H1 (cell line): ENCODE results near the gene LRP1. TPM values are rescaled to one million over a fixed set of nuclear protein-coding genes. Genes with fewer than 3 reads are reported as not detected.

Experiments used
- CTCF ChIA-PET: fragments of 300-600 bp; sonication (Branson Sonifier 250); formaldehyde crosslinking; loops from one replicate; lab custom pipeline; 2021; ENCODE audit not compliant: partially characterized antibody; lab: Charles Lee
- POLR2A ChIA-PET: fragments of 300-600 bp; sonication (Branson Sonifier 250); formaldehyde crosslinking; loops from one replicate; lab custom pipeline; 2021; ENCODE audit warnings: inconsistent platforms; ENCODE audit not compliant: partially characterized antibody; lab: Charles Lee
- DNase-seq, 2 experiments: peaks; one replicate each; pipeline versions ENCODE4 v3.0.0 to v3.0.0-alpha.2; 2010 to 2022; ENCODE audit warnings: low spot score in 2 of 2, low read depth in 1 of 2, mixed read lengths in 1 of 2
- FAIRE-seq: peaks from 2 replicates; lab custom pipeline; 2011; peaks lifted over from hg19 to GRCh38; lab: Jason Lieb, UNC
- H2AFZ ChIP-seq: 2 replicates; pipeline ENCODE4 v1.8.1; 2012; ENCODE audit warnings: low read length, inconsistent platforms
- H2AK5ac ChIP-seq: 2 replicates; pipeline ENCODE4 v1.6.1; 2013; ENCODE audit warnings: low read depth, low read length
- H2BK120ac ChIP-seq: replicated peaks from 2 replicates; pipeline ENCODE3; 2013; ENCODE audit warnings: low read depth, low read length, inconsistent platforms
- H2BK12ac ChIP-seq: 2 replicates; pipeline ENCODE4 v1.6.1; 2013; ENCODE audit warnings: low read depth, low read length
- H2BK15ac ChIP-seq: 2 replicates; pipeline ENCODE4 v1.6.1; 2013; ENCODE audit warnings: low read length
- H2BK20ac ChIP-seq: 2 replicates; pipeline ENCODE4 v1.6.1; 2013; ENCODE audit warnings: low read length
- H2BK5ac ChIP-seq: 2 replicates; pipeline ENCODE4 v1.6.1; 2013; ENCODE audit warnings: low read depth, low read length
- H3K14ac ChIP-seq: 2 replicates; pipeline ENCODE4 v1.6.1; 2013; ENCODE audit warnings: inconsistent platforms; ENCODE audit not compliant: insufficient read length
- H3K18ac ChIP-seq: 2 replicates; pipeline ENCODE4 v1.6.1; 2013; ENCODE audit warnings: low read length; ENCODE audit errors: extremely low read depth
- H3K23ac ChIP-seq: 2 replicates; pipeline ENCODE4 v1.6.1; 2013; ENCODE audit warnings: inconsistent platforms; ENCODE audit not compliant: insufficient read length
- H3K23me2 ChIP-seq: 2 replicates; pipeline ENCODE4 v1.6.1; 2013; ENCODE audit warnings: low read depth, low read length
- H3K27ac ChIP-seq: 2 replicates; pipeline ENCODE4 v1.6.1; 2011; ENCODE audit warnings: low read depth, low read length, inconsistent platforms
- H3K27me3 ChIP-seq, 4 experiments: replicated peaks in 1 of 4; 1 replicate in 1 of 4; 2 replicates in 3 of 4; pipeline versions ENCODE4 v1.6.1 to v1.8.1; 2011 to 2013; ENCODE audit warnings: low read length in 3 of 4, mild to moderate bottlenecking in 3 of 4, inconsistent platforms in 2 of 4, mixed read lengths in 2 of 4, moderate library complexity in 1 of 4; ENCODE audit not compliant: control insufficient read depth in 3 of 4, insufficient read depth in 3 of 4; ENCODE audit errors: extremely low read depth in 1 of 4
- H3K36me3 ChIP-seq, 4 experiments: 2 replicates each; pipeline versions ENCODE4 v1.6.1 to v1.8.1; 2011 to 2013; ENCODE audit warnings: mild to moderate bottlenecking in 4 of 4, low read length in 3 of 4, moderate library complexity in 2 of 4, control low read depth in 1 of 4, inconsistent platforms in 1 of 4; ENCODE audit not compliant: insufficient read depth in 4 of 4, control insufficient read depth in 2 of 4
- H3K4ac ChIP-seq: replicated peaks from 2 replicates; pipeline ENCODE3; 2013; ENCODE audit warnings: low read length, low read depth, mixed read lengths, inconsistent platforms; ENCODE audit not compliant: insufficient read length
- H3K4me1 ChIP-seq, 4 experiments: replicated peaks in 1 of 4; 1 replicate in 1 of 4; 2 replicates in 3 of 4; pipeline versions ENCODE4 v1.6.1 to v1.8.1; 2011 to 2013; ENCODE audit warnings: low read length in 3 of 4, inconsistent platforms in 2 of 4, mixed read lengths in 1 of 4; ENCODE audit not compliant: insufficient read depth in 4 of 4, control insufficient read depth in 3 of 4
- H3K4me2 ChIP-seq, 2 experiments: 2 replicates each; pipeline versions ENCODE4 v1.6.1 to v1.8.1; 2011 to 2013; ENCODE audit warnings: low read depth in 2 of 2, low read length in 2 of 2, control low read depth in 1 of 2, inconsistent platforms in 1 of 2, mild to moderate bottlenecking in 1 of 2; ENCODE audit not compliant: insufficient read depth in 1 of 2
- H3K4me3 ChIP-seq, 4 experiments: fragments of 200-600, 300-600 bp in 1 of 4; sonication (generic), shearing (Covaris generic), sonication (Bioruptor Twin) in 1 of 4; 2 replicates each; pipeline versions ENCODE4 v1.5.1 to v1.8.1; 2011 to 2016; ENCODE audit warnings: low read length in 4 of 4, low read depth in 3 of 4, control low read depth in 2 of 4, inconsistent platforms in 2 of 4, mild to moderate bottlenecking in 2 of 4, mixed read lengths in 1 of 4, moderate library complexity in 1 of 4; ENCODE audit not compliant: insufficient read depth in 2 of 4; ENCODE audit errors: extremely low read depth in 1 of 4
- H3K56ac ChIP-seq: replicated peaks from 2 replicates; pipeline ENCODE3; 2013; ENCODE audit warnings: low read depth, mild to moderate bottlenecking, mixed read lengths, low read length, inconsistent platforms; ENCODE audit not compliant: insufficient read length
- H3K79me1 ChIP-seq: 2 replicates; pipeline ENCODE4 v1.6.1; 2013; ENCODE audit warnings: low read depth, low read length, control low read depth
- H3K79me2 ChIP-seq, 2 experiments: 2 replicates each; pipeline versions ENCODE4 v1.6.1 to v1.8.1; 2012 to 2013; ENCODE audit warnings: low read length in 2 of 2, mild to moderate bottlenecking in 2 of 2, inconsistent platforms in 1 of 2; ENCODE audit not compliant: insufficient read depth in 2 of 2, control insufficient read depth in 1 of 2
- H3K9ac ChIP-seq, 4 experiments: replicated peaks in 1 of 4; 1 replicate in 1 of 4; 2 replicates in 3 of 4; pipeline versions ENCODE4 v1.6.1 to v1.8.1; 2011 to 2013; ENCODE audit warnings: low read depth in 3 of 4, low read length in 3 of 4, control low read depth in 2 of 4, mild to moderate bottlenecking in 2 of 4, moderate library complexity in 2 of 4, inconsistent platforms in 1 of 4; ENCODE audit errors: extremely low read depth in 1 of 4
- H3K9me3 ChIP-seq, 2 experiments: 2 replicates each; pipeline versions ENCODE4 v1.6.1 to v1.8.1; 2012 to 2013; ENCODE audit warnings: mild to moderate bottlenecking in 2 of 2, moderate library complexity in 2 of 2, control low read depth in 1 of 2, inconsistent platforms in 1 of 2, low read depth in 1 of 2, low read length in 1 of 2, mixed read lengths in 1 of 2; ENCODE audit not compliant: insufficient read depth in 2 of 2
- H4K20me1 ChIP-seq, 2 experiments: replicated peaks in 1 of 2; 2 replicates each; pipeline versions ENCODE3 to v1.8.1; 2011 to 2013; ENCODE audit warnings: inconsistent platforms in 2 of 2, low read length in 2 of 2, mild to moderate bottlenecking in 1 of 2; ENCODE audit not compliant: insufficient read depth in 2 of 2, control insufficient read depth in 1 of 2
- H4K5ac ChIP-seq: 2 replicates; pipeline ENCODE4 v1.6.1; 2013; ENCODE audit warnings: low read length, low read depth, mixed read lengths, inconsistent platforms; ENCODE audit not compliant: insufficient read length
- H4K8ac ChIP-seq: 2 replicates; pipeline ENCODE4 v1.8.0; 2013; ENCODE audit warnings: mild to moderate bottlenecking, moderate library complexity, low read length, inconsistent platforms; ENCODE audit not compliant: insufficient read depth; ENCODE audit errors: extremely low read depth
- H4K91ac ChIP-seq: replicated peaks from 2 replicates; pipeline ENCODE3; 2013; ENCODE audit warnings: low read length, mixed read lengths, inconsistent platforms; ENCODE audit not compliant: insufficient read length
- ATF2 ChIP-seq: IDR thresholded peaks from 2 replicates; pipeline ENCODE4 v1.6.1; 2012; ENCODE audit warnings: low read length, inconsistent platforms
- BCL11A ChIP-seq, 2 experiments: IDR thresholded peaks; one replicate each; pipeline ENCODE4 v1.6.1; 2011; ENCODE audit warnings: low read depth in 2 of 2, low read length in 2 of 2, mild to moderate bottlenecking in 2 of 2
- CHD2 ChIP-seq: IDR thresholded peaks from 2 replicates; pipeline ENCODE4 v1.6.1; 2012; ENCODE audit warnings: low read length, improper control_type of control experiment
- GTF2F1 ChIP-seq: IDR thresholded peaks from 2 replicates; pipeline ENCODE4 v1.6.1; 2012; ENCODE audit warnings: low read depth, low read length, improper control_type of control experiment, borderline replicate concordance
- POLR2A ChIP-seq, 2 experiments: IDR thresholded peaks; 1 replicate in 1 of 2; 2 replicates in 1 of 2; pipeline ENCODE4 v1.6.1; 2011; ENCODE audit warnings: low read depth in 2 of 2, low read length in 2 of 2, mild to moderate bottlenecking in 2 of 2; ENCODE audit errors: control extremely low read depth in 1 of 2
- RXRA ChIP-seq: IDR thresholded peaks from 2 replicates; pipeline ENCODE4 v1.6.1; 2011; ENCODE audit warnings: low read depth, mild to moderate bottlenecking, low read length, moderate library complexity; ENCODE audit not compliant: insufficient read depth
- SP4 ChIP-seq: IDR thresholded peaks from 2 replicates; pipeline ENCODE4 v1.6.1; 2012; ENCODE audit warnings: low read length, inconsistent platforms
- WGBS, 2 experiments: shearing (Covaris generic) in 1 of 2; methylation state at CpG; one replicate each; pipeline versions ENCODE4 v1.1.6 to v1.1.7; 2013 to 2015; ENCODE audit warnings: low lambda C conversion rate in 2 of 2, mixed read lengths in 2 of 2, inconsistent platforms in 1 of 2, low coverage in 1 of 2, missing lambda C conversion rate in 1 of 2; ENCODE audit not compliant: insufficient replicate concordance in 2 of 2, insufficient coverage in 1 of 2, insufficient read length in 1 of 2; ENCODE audit errors: extremely low coverage in 1 of 2, missing lambda C conversion rate in 1 of 2; 5-methylcytosine and 5-hydroxymethylcytosine counted together
- polyA plus RNA-seq, 7 experiments: library from polyadenylated mRNA; depleted of rRNA in 3 of 7; stranded (reverse) in 5 of 7; unstranded in 2 of 7; fragments of >200 nt in 5 of 7; fragments of 200-250 nt in 2 of 7; gene quantifications; 1 replicate in 5 of 7; 2 replicates in 1 of 7; 4 replicates in 1 of 7; pipeline versions ENCODE4 v1.2.1 to v1.2.3, GENCODE V29; 2011 to 2013; ENCODE audit warnings: missing spikeins in 2 of 7, mixed read lengths in 2 of 7
- total RNA-seq: library from RNA; stranded (reverse); fragmentation: NEBNext Ultra II Directional; extraction: Animal tissue kit (Norgen Biotek cat#: 25700); gene quantifications from 2 replicates; pipeline ENCODE4 v1.2.1, GENCODE V29; 2021
- TF ChIP-seq, protein P1 (sequence below): IDR thresholded peaks from 2 replicates; pipeline ENCODE4 v1.6.1; 2011; ENCODE audit warnings: low read length, improper control_type of control experiment
- TF ChIP-seq, protein P2 (sequence below): IDR thresholded peaks from 2 replicates; pipeline ENCODE4 v1.6.1; 2012; ENCODE audit warnings: inconsistent platforms

The LRP1 gene
- total and polyA plus RNA-seq, 2 of the 8 experiments (the other 6 are each of a cell fraction or from before 2014, with no cell fraction given): 35.3 to 92.5 TPM

DNA sequence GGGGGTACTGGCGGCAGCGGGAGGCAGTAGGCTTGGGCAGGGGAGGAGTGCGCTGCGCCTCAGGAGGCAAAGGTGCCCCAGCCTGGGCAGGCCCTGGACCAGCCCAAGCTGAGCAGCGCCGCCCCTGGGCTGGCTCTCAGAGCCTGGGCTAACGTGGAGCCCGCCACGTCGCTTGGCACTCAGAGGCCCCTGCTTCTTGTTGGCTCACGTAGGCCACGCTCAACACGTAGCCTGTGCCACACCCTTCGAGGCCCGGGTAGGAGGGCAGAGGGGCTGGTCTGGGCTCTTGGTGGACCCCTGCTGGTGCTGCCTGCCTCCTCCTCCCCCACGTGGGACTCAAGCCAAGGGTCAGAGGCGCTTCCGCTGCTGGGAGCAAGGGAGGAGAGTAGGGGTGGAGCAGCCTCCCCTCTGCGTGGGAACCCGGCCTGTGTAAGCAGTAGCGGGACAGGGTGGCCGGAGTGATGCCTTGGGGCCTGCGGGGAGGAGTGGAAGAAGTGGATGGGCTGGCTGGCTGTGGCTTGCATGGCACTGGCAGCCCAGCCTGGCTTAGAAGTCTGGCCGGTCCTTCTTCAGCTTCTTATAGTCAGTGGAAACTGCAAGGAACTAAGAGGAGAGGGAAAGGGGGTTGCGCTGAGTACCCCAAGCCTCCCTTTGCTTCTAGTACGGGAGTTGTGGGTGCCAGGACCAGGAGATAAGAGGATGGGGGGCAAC is 106.9 kb downstream of the LRP1 start:
- H3K4ac ChIP-seq: no peak overlapping the region
- no peak overlapping the region; a peak in 1 of 8 replicates for H3K4me3 ChIP-seq
- 44% methylated on average over 22 of the region's 26 CpGs; no CpG with 5 or more reads in 1 of the 2 experiments for WGBS, 2 experiments
- H2BK12ac ChIP-seq: no peak overlapping the region
- H3K79me2 ChIP-seq: peaks cover 6 to 13% of the 10 kb centered on the region in 2 experiments; a peak in 3 of 4 replicates
- H4K5ac ChIP-seq: no peak overlapping the region
- CTCF ChIA-PET: interaction anchor here (17.3 to 27.9 kb wide), 3 partner anchors 8 to 221 kb away, joined by 225 to 726 read pairs (median 527); partner anchors contain the start of genes GLI1, INHBE, NXPH4 and SHMT2
- peaks cover 29 to 42% (median 35%) of the 10 kb centered on the region in 4 experiments for H3K36me3 ChIP-seq
- no peak overlapping the region for H4K8ac ChIP-seq
- H3K27ac ChIP-seq: no peak overlapping the region
- DNase-seq (peak in 1 of 2 experiments; percentile 65), FAIRE-seq (no peak)
- H2BK5ac ChIP-seq: no peak overlapping the region
- no peak overlapping the region for H3K18ac ChIP-seq
- no peak overlapping the region for H2BK20ac ChIP-seq
- H3K9ac ChIP-seq: no peak overlapping the region
- peak overlapping the region in 1 of 2 experiments; percentile 12; a peak in 1 of 4 replicates for H3K4me2 ChIP-seq
- no peak overlapping the region for H3K23ac ChIP-seq
- H3K27me3 ChIP-seq: peaks cover 36 to 55% (median 47%) of the 10 kb centered on the region in 4 experiments
- POLR2A ChIA-PET: interaction anchor here (0.5 to 23.7 kb wide), 18 partner anchors 6 to 285 kb away, joined by 3 to 852 read pairs (median 4); partner anchors contain the start of genes DDIT3, GLI1, INHBE and LRP1
- H3K4me1 ChIP-seq: peaks cover 6 to 59% (median 35%) of the 10 kb centered on the region in 4 experiments
- H3K9me3 ChIP-seq: no peaks in the 10 kb centered on the region
- H3K23me2 ChIP-seq: peaks cover 26% of the 10 kb centered on the region
- H4K91ac ChIP-seq: no peak overlapping the region
- H3K79me1 ChIP-seq: peaks cover 11% of the 10 kb centered on the region
- no peak overlapping the region for H2BK120ac ChIP-seq
- no peak overlapping the region for H3K56ac ChIP-seq
- no peak overlapping the region for H2BK15ac ChIP-seq
- no peak overlapping the region for H3K14ac ChIP-seq
- peaks cover 25 to 38% of the 10 kb centered on the region in 2 experiments for H4K20me1 ChIP-seq
- H2AFZ ChIP-seq: no peak overlapping the region
- no peak overlapping the region for H2AK5ac ChIP-seq
- no peak for TF ChIP-seq ATF2
- TF ChIP-seq CHD2: no peak
- TF ChIP-seq SP4: no peak
- TF ChIP-seq, protein P1, sequence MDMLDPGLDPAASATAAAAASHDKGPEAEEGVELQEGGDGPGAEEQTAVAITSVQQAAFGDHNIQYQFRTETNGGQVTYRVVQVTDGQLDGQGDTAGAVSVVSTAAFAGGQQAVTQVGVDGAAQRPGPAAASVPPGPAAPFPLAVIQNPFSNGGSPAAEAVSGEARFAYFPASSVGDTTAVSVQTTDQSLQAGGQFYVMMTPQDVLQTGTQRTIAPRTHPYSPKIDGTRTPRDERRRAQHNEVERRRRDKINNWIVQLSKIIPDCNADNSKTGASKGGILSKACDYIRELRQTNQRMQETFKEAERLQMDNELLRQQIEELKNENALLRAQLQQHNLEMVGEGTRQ: 0 out of 2 replicates have a peak, but pooled peaks have one; percentile 19
- TF ChIP-seq BCL11A (IDR thresholded peaks at IDR 0.05; ENCODE audit: low read depth in 2 of 2, low read length in 2 of 2): no peak
- TF ChIP-seq, protein P2, sequence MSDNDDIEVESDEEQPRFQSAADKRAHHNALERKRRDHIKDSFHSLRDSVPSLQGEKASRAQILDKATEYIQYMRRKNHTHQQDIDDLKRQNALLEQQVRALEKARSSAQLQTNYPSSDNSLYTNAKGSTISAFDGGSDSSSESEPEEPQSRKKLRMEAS: peak; percentile 48; the same call in 1 of the 2 replicates
- TF ChIP-seq RXRA: no peak
- TF ChIP-seq POLR2A (IDR thresholded peaks at IDR 0.05; ENCODE audit: control extremely low read depth in 1 of 2, low read depth in 2 of 2, low read length in 2 of 2): no peak; a peak in 2 of 3 replicates
- no peak for TF ChIP-seq GTF2F1
